NCI-H748 treated with DMSO at 0.1 percent for 48 hours (cell line): ENCODE data around the gene NOP56.

Source experiments
- DNase-seq: peaks from one replicate; lab custom pipeline; 2025; lab: John Stamatoyannopoulos, UW

NOP56 gene

DNA sequence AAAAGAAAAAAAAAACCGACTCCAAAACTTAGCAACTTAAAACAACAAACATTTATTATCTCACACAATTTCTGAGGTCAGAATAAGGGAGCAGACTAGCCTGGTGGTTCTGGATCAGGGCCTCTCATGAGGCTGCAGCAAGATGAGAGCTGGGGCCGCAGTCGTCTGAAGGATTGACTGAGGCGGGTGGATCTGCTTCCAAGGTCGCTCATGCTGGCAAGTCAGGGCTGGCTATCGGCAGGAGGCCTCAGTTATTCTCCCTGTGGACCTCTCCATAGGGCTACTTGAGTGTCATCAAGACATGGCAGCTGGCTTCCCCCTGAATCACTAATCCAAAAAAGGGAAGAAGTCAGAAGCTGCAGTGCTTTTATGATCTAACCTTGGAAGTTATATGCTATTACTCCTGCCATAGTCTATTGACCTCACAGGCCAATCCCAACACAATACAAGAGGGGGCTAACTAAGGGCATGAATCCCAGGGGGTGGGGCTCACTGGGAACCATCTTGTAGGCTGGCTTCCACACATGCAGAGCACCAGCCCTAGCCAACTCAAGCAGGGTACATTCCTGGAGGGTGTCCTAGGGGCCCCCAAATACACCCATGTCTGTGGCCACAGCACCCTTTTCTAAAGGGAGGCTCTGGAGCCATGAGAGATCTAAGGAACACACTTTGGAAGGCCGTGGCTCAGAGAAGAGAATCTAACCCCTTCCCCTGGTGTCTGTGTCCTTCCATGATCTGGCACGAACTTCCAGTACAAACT lies 51.5 kb downstream of the NOP56 start:
- DNase-seq, result no peak

DNA sequence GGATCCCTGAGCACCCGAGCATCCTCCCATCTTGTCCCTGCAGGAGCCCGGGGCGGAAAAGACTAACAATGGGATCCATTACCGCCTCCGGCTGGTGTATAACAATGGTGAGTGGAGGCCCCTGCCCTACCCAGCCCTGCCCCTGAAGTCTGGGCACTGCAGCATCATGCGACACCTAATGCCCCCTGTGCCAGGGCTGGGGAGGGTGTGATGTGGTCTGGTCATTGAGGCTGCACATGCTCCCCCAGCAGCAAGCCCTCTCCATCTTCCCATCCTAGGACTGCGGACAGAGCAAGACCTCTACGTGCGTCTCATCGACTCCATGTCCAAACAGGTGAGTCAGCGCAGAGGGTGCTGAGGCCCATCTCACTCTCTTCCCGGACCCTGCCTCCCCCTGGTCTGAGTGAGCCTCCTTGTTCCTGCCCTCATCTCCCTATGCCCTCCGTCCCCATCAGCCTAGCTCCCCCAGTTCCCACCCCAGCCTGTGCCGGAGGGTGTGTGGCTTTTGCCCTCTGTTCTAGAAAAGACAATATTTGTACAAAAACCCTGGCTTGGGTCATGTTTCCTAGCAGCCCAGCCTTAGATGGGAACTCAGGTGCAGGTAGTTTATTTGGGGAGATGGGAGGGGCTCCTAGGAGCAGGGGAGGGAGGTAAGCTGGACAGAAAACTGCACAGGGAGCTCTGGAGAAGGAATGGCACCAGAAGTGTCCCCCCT lies 53.7 kb downstream of the NOP56 start:
- DNase-seq, result no peak

DNA sequence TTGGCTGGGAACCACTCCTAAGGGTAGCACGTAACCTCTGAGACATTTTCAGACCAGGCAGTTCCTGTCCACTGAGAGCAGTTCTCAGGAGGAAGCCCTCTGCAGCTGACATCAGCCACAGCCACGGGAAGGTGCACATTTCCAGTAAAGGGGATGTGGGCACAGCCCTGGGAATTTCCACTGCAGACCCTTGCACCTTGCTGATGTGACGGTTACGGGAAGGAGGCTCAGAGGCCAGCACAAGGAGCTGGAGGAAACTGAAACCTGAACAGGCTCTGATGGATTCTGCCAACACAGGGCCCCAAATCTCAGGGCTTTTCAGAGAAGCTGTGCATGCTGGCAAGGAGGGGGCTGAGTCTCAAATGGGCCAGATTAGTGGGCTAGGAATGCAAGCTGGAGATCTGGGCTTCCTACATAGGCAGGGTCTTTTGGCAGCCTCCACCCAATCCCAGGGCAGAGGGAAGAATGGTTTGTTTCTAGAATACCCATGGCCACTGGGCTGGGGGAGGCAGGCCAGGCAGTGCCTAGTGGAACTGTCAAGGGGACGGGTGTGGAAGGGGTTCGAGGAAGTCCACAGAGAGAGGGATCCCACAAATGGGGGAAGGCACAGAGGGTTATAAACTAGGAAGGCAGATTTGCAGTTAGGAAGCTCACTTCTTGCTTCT lies 54.4 kb downstream of the NOP56 start:
- DNase-seq, result no peak

DNA sequence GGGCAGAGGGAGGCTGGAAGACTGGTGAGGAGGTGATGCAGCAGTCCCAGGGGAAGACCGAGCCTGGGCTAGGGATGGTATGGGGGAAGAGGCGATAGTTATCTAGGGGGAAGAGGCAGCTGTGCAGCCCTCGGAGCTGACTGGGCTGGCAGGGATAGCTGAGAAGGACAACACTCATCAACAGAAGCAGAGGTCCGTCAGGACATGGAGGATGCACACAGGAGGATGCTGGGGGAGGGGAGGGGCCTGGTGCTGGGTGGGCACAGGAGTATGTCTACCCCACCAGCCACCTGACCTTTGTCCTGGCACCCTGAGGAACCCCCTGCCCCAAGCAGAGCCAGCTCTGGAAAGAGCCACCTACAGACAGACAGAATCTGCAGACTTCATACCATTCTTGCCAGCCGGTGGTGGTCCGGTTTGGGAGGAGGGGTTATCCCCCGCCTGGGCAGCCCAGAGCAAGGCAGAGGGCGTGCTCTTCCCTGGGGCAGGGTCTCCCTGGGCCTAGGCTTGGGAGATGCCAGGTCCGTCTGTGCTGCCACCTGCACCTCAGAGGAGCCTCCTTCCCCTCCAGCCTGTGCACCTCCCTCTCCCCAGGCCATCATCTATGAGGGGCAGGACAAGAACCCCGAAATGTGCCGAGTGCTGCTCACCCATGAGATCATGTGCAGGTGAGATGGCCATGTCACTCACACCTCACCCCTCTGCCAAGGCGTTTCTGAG lies 55.1 kb downstream of the NOP56 start:
- no peak for DNase-seq
